ENCODE results near the gene LRRC74B. TPM values are rescaled to one million over a fixed set of nuclear protein-coding genes. Genes with fewer than 3 reads are reported as not detected.

LRRC74B gene
- total and polyA plus RNA-seq, 2 experiments from 2014 or later, result not detected

DNA sequence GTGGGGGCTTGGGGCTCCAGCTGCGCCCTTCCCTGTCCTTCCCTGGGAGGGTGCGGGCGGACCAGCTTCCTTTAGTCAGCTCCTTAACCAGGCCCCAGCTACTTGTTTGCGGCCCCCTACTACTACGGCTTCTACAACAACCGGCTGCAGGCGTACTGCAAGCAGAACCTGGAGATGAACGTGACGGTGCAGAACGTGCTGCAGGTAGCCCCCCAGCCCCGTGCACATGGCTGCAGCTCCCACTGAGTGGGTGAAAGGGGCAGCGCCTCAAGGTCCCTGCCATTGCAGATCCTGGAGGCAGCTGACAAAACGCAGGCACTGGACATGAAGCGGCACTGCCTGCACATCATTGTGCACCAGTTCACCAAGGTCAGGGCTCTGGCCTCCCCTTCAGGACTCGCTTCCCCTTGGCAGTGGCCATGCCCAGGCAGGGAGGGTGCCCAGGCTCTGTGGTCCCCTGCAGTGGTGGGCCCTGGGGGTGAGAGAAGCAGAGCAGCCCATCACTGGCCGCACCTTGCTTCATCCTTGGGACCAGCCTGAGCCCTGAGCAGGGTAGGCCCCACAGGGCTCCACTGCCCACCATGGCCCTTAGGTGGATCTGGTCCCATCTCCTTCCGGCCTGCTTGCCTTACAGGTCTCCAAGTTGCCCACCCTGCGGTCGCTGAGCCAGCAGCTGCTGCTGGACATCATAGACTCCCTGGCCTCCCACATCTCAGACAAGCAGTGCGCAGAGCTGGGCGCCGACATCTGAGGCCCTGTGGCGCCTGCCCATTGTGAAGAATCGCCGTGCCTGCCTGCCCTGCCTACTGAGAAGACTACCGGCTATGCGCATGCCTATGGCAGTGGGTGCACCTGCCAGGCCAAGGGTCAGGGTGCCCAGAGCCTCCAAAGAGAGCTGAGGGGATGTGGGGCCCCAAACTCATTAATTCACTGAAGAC is 48.9 kb upstream of the LRRC74B start:
- Histone ChIP-seq H3K36me3 (ENCODE audit: insufficient read depth) (no peaks in the 10 kb centered on the region), H4K20me1 (replicated peaks; ENCODE audit: insufficient read depth) (no peaks in the 10 kb centered on the region), H3K4me1 (ENCODE audit: insufficient read depth) (peaks cover 9% of the 10 kb centered on the region; the same call in 1 of the 2 replicates), H3K27ac (ENCODE audit: low read depth) (no peak overlapping the region), H3K4me3 (no peak overlapping the region), H2AFZ (no peak overlapping the region), H3K79me2 (replicated peaks; ENCODE audit: insufficient read depth) (no peaks in the 10 kb centered on the region), H3K27me3 (ENCODE audit: insufficient read depth) (no peaks in the 10 kb centered on the region), H3F3A (replicated peaks; ENCODE audit: low read depth) (0 out of 2 replicates have a peak, but pooled peaks cover 7% of the 10 kb centered on the region), H3K9me2 (ENCODE audit: insufficient read depth) (no peaks in the 10 kb centered on the region), H3K4me2 (no peak overlapping the region)
- H3K4me1 Mint-ChIP-seq, result peaks cover 2% of the 10 kb centered on the region; the same call in 1 of the 3 replicates
- H3K4me3 Mint-ChIP-seq, result no peak overlapping the region; the same call in 2 of the 3 replicates
- no peaks in the 10 kb centered on the region for H3K9me3 Mint-ChIP-seq
- H3K36me3 Mint-ChIP-seq (ENCODE audit: low read depth), result peaks cover 22% of the 10 kb centered on the region; the same call in 1 of the 3 replicates
- H3K27ac Mint-ChIP-seq, result no peak overlapping the region
- peaks cover 12% of the 10 kb centered on the region for H3K27me3 Mint-ChIP-seq (ENCODE audit: insufficient read depth, low read depth, poor library complexity)
- ATAC-seq, result no peak
- DNase-seq (ENCODE audit: low spot score), result no peak
- TF ChIP-seq JUNB (IDR thresholded peaks at IDR 0.05; ENCODE audit: unreplicated experiment), result no peak
- TF ChIP-seq, protein P1, sequence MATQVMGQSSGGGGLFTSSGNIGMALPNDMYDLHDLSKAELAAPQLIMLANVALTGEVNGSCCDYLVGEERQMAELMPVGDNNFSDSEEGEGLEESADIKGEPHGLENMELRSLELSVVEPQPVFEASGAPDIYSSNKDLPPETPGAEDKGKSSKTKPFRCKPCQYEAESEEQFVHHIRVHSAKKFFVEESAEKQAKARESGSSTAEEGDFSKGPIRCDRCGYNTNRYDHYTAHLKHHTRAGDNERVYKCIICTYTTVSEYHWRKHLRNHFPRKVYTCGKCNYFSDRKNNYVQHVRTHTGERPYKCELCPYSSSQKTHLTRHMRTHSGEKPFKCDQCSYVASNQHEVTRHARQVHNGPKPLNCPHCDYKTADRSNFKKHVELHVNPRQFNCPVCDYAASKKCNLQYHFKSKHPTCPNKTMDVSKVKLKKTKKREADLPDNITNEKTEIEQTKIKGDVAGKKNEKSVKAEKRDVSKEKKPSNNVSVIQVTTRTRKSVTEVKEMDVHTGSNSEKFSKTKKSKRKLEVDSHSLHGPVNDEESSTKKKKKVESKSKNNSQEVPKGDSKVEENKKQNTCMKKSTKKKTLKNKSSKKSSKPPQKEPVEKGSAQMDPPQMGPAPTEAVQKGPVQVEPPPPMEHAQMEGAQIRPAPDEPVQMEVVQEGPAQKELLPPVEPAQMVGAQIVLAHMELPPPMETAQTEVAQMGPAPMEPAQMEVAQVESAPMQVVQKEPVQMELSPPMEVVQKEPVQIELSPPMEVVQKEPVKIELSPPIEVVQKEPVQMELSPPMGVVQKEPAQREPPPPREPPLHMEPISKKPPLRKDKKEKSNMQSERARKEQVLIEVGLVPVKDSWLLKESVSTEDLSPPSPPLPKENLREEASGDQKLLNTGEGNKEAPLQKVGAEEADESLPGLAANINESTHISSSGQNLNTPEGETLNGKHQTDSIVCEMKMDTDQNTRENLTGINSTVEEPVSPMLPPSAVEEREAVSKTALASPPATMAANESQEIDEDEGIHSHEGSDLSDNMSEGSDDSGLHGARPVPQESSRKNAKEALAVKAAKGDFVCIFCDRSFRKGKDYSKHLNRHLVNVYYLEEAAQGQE (IDR thresholded peaks at IDR 0.05; ENCODE audit: unreplicated experiment), result no peak
- no peak for TF ChIP-seq POLR2AphosphoS5 (IDR thresholded peaks at IDR 0.05; ENCODE audit: low read depth)
- no peak for TF ChIP-seq ZNF331 (CRISPR knock-in tag; IDR thresholded peaks at IDR 0.05; ENCODE audit: low read depth)
- TF ChIP-seq NANOG (IDR thresholded peaks at IDR 0.05; ENCODE audit: borderline replicate concordance), result no peak
- no peak for TF ChIP-seq EZH2phosphoT487 (IDR thresholded peaks at IDR 0.05; ENCODE audit: unreplicated experiment)
- no peak for TF ChIP-seq EZH2 (IDR thresholded peaks at IDR 0.05; ENCODE audit: low read depth, unreplicated experiment)
- TF ChIP-seq CREB1 (CRISPR knock-in tag; IDR thresholded peaks at IDR 0.05; ENCODE audit: low read depth), result no peak
- TF ChIP-seq ZNF114 (CRISPR knock-in tag; IDR thresholded peaks at IDR 0.05), result no peak
- TF ChIP-seq, protein P2, sequence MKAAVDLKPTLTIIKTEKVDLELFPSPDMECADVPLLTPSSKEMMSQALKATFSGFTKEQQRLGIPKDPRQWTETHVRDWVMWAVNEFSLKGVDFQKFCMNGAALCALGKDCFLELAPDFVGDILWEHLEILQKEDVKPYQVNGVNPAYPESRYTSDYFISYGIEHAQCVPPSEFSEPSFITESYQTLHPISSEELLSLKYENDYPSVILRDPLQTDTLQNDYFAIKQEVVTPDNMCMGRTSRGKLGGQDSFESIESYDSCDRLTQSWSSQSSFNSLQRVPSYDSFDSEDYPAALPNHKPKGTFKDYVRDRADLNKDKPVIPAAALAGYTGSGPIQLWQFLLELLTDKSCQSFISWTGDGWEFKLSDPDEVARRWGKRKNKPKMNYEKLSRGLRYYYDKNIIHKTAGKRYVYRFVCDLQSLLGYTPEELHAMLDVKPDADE (IDR thresholded peaks at IDR 0.05), result no peak
- TF ChIP-seq STAT1 (IDR thresholded peaks at IDR 0.05; ENCODE audit: unreplicated experiment), result no peak
- TF ChIP-seq, protein P3, sequence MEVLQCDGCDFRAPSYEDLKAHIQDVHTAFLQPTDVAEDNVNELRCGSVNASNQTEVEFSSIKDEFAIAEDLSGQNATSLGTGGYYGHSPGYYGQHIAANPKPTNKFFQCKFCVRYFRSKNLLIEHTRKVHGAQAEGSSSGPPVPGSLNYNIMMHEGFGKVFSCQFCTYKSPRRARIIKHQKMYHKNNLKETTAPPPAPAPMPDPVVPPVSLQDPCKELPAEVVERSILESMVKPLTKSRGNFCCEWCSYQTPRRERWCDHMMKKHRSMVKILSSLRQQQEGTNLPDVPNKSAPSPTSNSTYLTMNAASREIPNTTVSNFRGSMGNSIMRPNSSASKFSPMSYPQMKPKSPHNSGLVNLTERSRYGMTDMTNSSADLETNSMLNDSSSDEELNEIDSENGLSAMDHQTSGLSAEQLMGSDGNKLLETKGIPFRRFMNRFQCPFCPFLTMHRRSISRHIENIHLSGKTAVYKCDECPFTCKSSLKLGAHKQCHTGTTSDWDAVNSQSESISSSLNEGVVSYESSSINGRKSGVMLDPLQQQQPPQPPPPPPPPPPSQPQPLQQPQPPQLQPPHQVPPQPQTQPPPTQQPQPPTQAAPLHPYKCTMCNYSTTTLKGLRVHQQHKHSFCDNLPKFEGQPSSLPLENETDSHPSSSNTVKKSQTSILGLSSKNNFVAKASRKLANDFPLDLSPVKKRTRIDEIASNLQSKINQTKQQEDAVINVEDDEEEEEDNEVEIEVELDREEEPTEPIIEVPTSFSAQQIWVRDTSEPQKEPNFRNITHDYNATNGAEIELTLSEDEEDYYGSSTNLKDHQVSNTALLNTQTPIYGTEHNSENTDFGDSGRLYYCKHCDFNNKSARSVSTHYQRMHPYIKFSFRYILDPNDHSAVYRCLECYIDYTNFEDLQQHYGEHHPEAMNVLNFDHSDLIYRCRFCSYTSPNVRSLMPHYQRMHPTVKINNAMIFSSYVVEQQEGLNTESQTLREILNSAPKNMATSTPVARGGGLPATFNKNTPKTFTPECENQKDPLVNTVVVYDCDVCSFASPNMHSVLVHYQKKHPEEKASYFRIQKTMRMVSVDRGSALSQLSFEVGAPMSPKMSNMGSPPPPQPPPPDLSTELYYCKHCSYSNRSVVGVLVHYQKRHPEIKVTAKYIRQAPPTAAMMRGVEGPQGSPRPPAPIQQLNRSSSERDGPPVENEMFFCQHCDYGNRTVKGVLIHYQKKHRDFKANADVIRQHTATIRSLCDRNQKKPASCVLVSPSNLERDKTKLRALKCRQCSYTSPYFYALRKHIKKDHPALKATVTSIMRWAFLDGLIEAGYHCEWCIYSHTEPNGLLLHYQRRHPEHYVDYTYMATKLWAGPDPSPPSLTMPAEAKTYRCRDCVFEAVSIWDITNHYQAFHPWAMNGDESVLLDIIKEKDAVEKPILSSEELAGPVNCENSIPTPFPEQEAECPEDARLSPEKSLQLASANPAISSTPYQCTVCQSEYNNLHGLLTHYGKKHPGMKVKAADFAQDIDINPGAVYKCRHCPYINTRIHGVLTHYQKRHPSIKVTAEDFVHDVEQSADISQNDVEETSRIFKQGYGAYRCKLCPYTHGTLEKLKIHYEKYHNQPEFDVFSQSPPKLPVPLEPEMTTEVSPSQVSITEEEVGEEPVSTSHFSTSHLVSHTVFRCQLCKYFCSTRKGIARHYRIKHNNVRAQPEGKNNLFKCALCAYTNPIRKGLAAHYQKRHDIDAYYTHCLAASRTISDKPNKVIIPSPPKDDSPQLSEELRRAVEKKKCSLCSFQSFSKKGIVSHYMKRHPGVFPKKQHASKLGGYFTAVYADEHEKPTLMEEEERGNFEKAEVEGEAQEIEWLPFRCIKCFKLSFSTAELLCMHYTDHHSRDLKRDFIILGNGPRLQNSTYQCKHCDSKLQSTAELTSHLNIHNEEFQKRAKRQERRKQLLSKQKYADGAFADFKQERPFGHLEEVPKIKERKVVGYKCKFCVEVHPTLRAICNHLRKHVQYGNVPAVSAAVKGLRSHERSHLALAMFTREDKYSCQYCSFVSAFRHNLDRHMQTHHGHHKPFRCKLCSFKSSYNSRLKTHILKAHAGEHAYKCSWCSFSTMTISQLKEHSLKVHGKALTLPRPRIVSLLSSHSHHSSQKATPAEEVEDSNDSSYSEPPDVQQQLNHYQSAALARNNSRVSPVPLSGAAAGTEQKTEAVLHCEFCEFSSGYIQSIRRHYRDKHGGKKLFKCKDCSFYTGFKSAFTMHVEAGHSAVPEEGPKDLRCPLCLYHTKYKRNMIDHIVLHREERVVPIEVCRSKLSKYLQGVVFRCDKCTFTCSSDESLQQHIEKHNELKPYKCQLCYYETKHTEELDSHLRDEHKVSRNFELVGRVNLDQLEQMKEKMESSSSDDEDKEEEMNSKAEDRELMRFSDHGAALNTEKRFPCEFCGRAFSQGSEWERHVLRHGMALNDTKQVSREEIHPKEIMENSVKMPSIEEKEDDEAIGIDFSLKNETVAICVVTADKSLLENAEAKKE (CRISPR knock-in tag; IDR thresholded peaks at IDR 0.05), result no peak
- TF ChIP-seq, protein P4, sequence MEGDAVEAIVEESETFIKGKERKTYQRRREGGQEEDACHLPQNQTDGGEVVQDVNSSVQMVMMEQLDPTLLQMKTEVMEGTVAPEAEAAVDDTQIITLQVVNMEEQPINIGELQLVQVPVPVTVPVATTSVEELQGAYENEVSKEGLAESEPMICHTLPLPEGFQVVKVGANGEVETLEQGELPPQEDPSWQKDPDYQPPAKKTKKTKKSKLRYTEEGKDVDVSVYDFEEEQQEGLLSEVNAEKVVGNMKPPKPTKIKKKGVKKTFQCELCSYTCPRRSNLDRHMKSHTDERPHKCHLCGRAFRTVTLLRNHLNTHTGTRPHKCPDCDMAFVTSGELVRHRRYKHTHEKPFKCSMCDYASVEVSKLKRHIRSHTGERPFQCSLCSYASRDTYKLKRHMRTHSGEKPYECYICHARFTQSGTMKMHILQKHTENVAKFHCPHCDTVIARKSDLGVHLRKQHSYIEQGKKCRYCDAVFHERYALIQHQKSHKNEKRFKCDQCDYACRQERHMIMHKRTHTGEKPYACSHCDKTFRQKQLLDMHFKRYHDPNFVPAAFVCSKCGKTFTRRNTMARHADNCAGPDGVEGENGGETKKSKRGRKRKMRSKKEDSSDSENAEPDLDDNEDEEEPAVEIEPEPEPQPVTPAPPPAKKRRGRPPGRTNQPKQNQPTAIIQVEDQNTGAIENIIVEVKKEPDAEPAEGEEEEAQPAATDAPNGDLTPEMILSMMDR (conservative IDR thresholded peaks at IDR 0.05; ENCODE audit: low read depth in 2 of 2), result no peak
